GM12878 (cell line): ENCODE results near the gene ATP2C1. TPM values are rescaled to one million over a fixed set of nuclear protein-coding genes. Genes with fewer than 3 reads are reported as not detected.
A peak's percentile ranks its signal among the peaks of the same experiment; 100 is the strongest.

Source experiments
- ATAC-seq: fragments of 200-7000 bp; cut with Tn5 transposase; 3 replicates; pipeline ENCODE4 v1.9.1; 2020; ENCODE audit warnings: mild to moderate bottlenecking, moderate library complexity
- BruUV-seq: library from RNA; stranded (reverse); fragments of 400-500 nt; replicated peaks from 2 replicates; lab custom pipeline; 2021; lab: Mats Ljungman, UMichigan
- CTCF ChIA-PET: fragments of 300-600 bp; sonication (Branson Sonifier 250); formaldehyde crosslinking; extraction: SDS; loops from one replicate; lab custom pipeline; 2021; ENCODE audit warnings: inconsistent platforms; lab: Yijun Ruan, JAX
- POLR2A ChIA-PET: fragments of 350-600 bp; formaldehyde crosslinking; extraction: SDS; loops from one replicate; lab custom pipeline; 2021; ENCODE audit warnings: inconsistent platforms; lab: Charles Lee
- RAD21 ChIA-PET: fragments of 300-600 bp; sonication (Branson Sonifier 250); formaldehyde crosslinking; loops from one replicate; lab custom pipeline; 2023; ENCODE audit warnings: antibody characterized with exemption; ENCODE audit not compliant: unreplicated experiment; lab: Charles Lee
- SMC1A ChIA-PET: fragments of 300-600 bp; sonication (Branson Sonifier 250); formaldehyde crosslinking; loops from one replicate; lab custom pipeline; 2023; ENCODE audit not compliant: unreplicated experiment, uncharacterized antibody; lab: Charles Lee
- DNase-seq: peaks from one replicate; pipeline ENCODE4 v3.0.0-alpha.2; 2011; ENCODE audit warnings: low read depth, low spot score
- FAIRE-seq: peaks from 3 replicates; lab custom pipeline; 2011; peaks lifted over from hg19 to GRCh38; lab: Jason Lieb, UNC
- H2AFZ ChIP-seq: 2 replicates; pipeline ENCODE4 v1.6.0; 2011; ENCODE audit warnings: low read depth, low read length, control low read depth; ENCODE audit not compliant: control insufficient read depth
- H3K27ac ChIP-seq: 2 replicates; pipeline ENCODE4 v1.5.1; 2011; ENCODE audit warnings: control low read depth; ENCODE audit not compliant: control insufficient read depth, insufficient read depth
- H3K27me3 ChIP-seq, 2 experiments: replicated peaks in 1 of 2; 2 replicates each; pipeline versions ENCODE4 v1.6.0 to v1.6.1; 2011; ENCODE audit warnings: low read length in 1 of 2; ENCODE audit not compliant: control insufficient read depth in 2 of 2, insufficient read depth in 2 of 2
- H3K36me3 ChIP-seq, 2 experiments: 2 replicates each; pipeline ENCODE4 v1.5.1; 2011; ENCODE audit warnings: low read length in 1 of 2; ENCODE audit not compliant: control insufficient read depth in 2 of 2, insufficient read depth in 2 of 2
- H3K4me1 ChIP-seq: 2 replicates; pipeline ENCODE4 v1.6.1; 2011; ENCODE audit warnings: mild to moderate bottlenecking, low read length, moderate library complexity, mixed read lengths; ENCODE audit not compliant: control insufficient read depth, insufficient read depth
- H3K4me2 ChIP-seq: 2 replicates; pipeline ENCODE4 v1.6.0; 2011; ENCODE audit warnings: control low read depth; ENCODE audit not compliant: control insufficient read depth, insufficient read depth
- H3K4me3 ChIP-seq: fragments of 200-600 bp; sonication (generic); 2 replicates; pipeline ENCODE4 v1.5.1; 2016
- H3K79me2 ChIP-seq: 2 replicates; pipeline ENCODE4 v1.6.0; 2011; ENCODE audit warnings: low read length; ENCODE audit not compliant: control insufficient read depth, insufficient read depth
- H3K9ac ChIP-seq: 2 replicates; pipeline ENCODE4 v1.8.0; 2011; ENCODE audit warnings: low read length, control low read depth, mixed read lengths; ENCODE audit not compliant: control insufficient read depth, insufficient read depth
- H3K9me3 ChIP-seq: replicated peaks from 3 replicates; pipeline ENCODE4 v1.5.1; 2011; ENCODE audit warnings: mild to moderate bottlenecking, low read length; ENCODE audit not compliant: control insufficient read depth, insufficient read depth
- H4K20me1 ChIP-seq: 2 replicates; pipeline ENCODE4 v1.6.0; 2011; ENCODE audit not compliant: control insufficient read depth, insufficient read depth
- ATF2 ChIP-seq: IDR thresholded peaks from 2 replicates; pipeline ENCODE4 v1.6.1; 2012; ENCODE audit warnings: low read length, inconsistent platforms
- CBX5 ChIP-seq: sonication (generic); IDR thresholded peaks from 2 replicates; pipeline ENCODE4 v1.6.1; 2016; ENCODE audit warnings: low read depth, moderate library complexity, mild to moderate bottlenecking, inconsistent platforms
- CEBPB ChIP-seq, 2 experiments: fragments of 150-350 bp in 1 of 2; IDR thresholded peaks; 2 replicates each; pipeline ENCODE4 v1.6.1; 2012 to 2014; ENCODE audit warnings: low read depth in 2 of 2, low read length in 2 of 2, borderline replicate concordance in 1 of 2, inconsistent platforms in 1 of 2
- MEF2A ChIP-seq: IDR thresholded peaks from 2 replicates; pipeline ENCODE4 v1.6.1; 2011; ENCODE audit warnings: low read depth, mild to moderate bottlenecking, low read length, moderate library complexity; ENCODE audit not compliant: insufficient read depth
- MEF2B ChIP-seq: fragments of 450-650 bp; IDR thresholded peaks from 2 replicates; pipeline ENCODE4 v1.6.1; 2018; ENCODE audit warnings: mild to moderate bottlenecking, moderate library complexity; ENCODE audit not compliant: partially characterized antibody, poor library complexity, severe bottlenecking
- MYB ChIP-seq: fragments of 150-350 bp; IDR thresholded peaks from 2 replicates; pipeline ENCODE4 v1.6.1; 2014; ENCODE audit warnings: mild to moderate bottlenecking, low read depth, low read length, borderline replicate concordance
- PBX3 ChIP-seq: IDR thresholded peaks from 2 replicates; pipeline ENCODE4 v1.6.1; 2011; ENCODE audit warnings: mild to moderate bottlenecking, low read depth, low read length, moderate library complexity; ENCODE audit not compliant: insufficient replicate concordance
- POU2F2 ChIP-seq: IDR thresholded peaks from 3 replicates; pipeline ENCODE4 v1.6.1; 2011; ENCODE audit warnings: low read depth, mild to moderate bottlenecking, low read length, borderline replicate concordance
- RBBP5 ChIP-seq: fragments of 200-600 bp; sonication (generic); conservative IDR thresholded peaks from 2 replicates; pipeline ENCODE4 v1.6.1; 2016
- RELB ChIP-seq: fragments of 450-650 bp; IDR thresholded peaks from 2 replicates; pipeline ENCODE4 v1.6.1; 2017; ENCODE audit warnings: low read depth, mild to moderate bottlenecking, moderate library complexity
- RUNX3 ChIP-seq: IDR thresholded peaks from 2 replicates; pipeline ENCODE4 v1.6.1; 2012; ENCODE audit warnings: low read length, inconsistent platforms
- SPI1 ChIP-seq: IDR thresholded peaks from 2 replicates; pipeline ENCODE4 v1.6.1; 2011; ENCODE audit warnings: low read depth, mild to moderate bottlenecking, low read length, moderate library complexity, borderline replicate concordance; ENCODE audit not compliant: insufficient read depth
- WGBS: methylation state at CpG from one replicate; pipeline ENCODE4 v1.1.6; 2016; ENCODE audit warnings: low lambda C conversion rate; ENCODE audit not compliant: insufficient replicate concordance, insufficient coverage; ENCODE audit errors: missing lambda C conversion rate; 5-methylcytosine and 5-hydroxymethylcytosine counted together
- in situ Hi-C: fragments of 300-500 bp; cut with MboI; formaldehyde crosslinking; loops from 9 replicates; pipeline ENCODE4 v1.14.3; 2018; ENCODE audit warnings: mixed read lengths
- intact Hi-C: fragments of 100-400 bp; cut with micrococcal nuclease; formaldehyde crosslinking; loops from one replicate; pipeline ENCODE4 v1.14.2; 2022; ENCODE audit not compliant: unreplicated experiment
- polyA plus RNA-seq, 11 experiments: library from polyadenylated mRNA; depleted of rRNA in 4 of 11; unstranded in 6 of 11; stranded (reverse) in 5 of 11; fragments of >200 nt; fragmentation: Nextera tagmentation in 4 of 11; fragmentation: Illumina TruSeq in 1 of 11; extraction: Ambion mirVana in 4 of 11; extraction: Trizol in 1 of 11; gene quantifications; 1 replicate in 1 of 11; 2 replicates in 10 of 11; pipeline versions ENCODE4 v1.2.1 to v1.2.3, GENCODE V29; 2011 to 2016; ENCODE audit warnings: inconsistent platforms in 2 of 11, missing spikeins in 2 of 11, low read depth in 1 of 11
- total RNA-seq, 4 experiments: library from RNA; depleted of rRNA in 3 of 4; stranded (reverse); fragments of >200 nt in 3 of 4; fragmentation: Illumina TruSeq in 1 of 4; extraction: Trizol in 1 of 4; gene quantifications; 2 replicates each; pipeline versions ENCODE4 v1.2.1 to v1.2.3, GENCODE V29; 2013 to 2021

The ATP2C1 gene
- total and polyA plus RNA-seq, 10 of the 15 experiments (the other 5 are each of a cell fraction or from before 2014, with no cell fraction given): 20.6 to 116 (median 55.1) TPM

GRCh38 chr3:130897316-130897715 is 3.4 kb downstream of the ATP2C1 start:
- no TSS peak for BruUV-seq
- Histone ChIP-seq H3K9me3 (no peaks in the 10 kb centered on the region), H3K27ac (no peak overlapping the region), H3K4me2 (peak overlapping the region; percentile 0; the same call in 1 of the 2 replicates), H4K20me1 (no peaks in the 10 kb centered on the region), H3K4me1 (peaks cover 18% of the 10 kb centered on the region)
- DNase-seq: no peak
- RAD21 ChIA-PET: interaction anchor here (1.1 to 6.2 kb wide), 4 partner anchors 29 to 151 kb away, joined by 3 to 81 read pairs (median 4); partner anchors contain the start of gene PIK3R4
- in situ Hi-C loops (no loop called here), intact Hi-C loops (no loop called here)
- TF ChIP-seq MYB: no peak
- TF ChIP-seq, all 136 proteins: peak for 0
- no peak for ATAC-seq
- Histone ChIP-seq H2AFZ (no peak overlapping the region), H3K36me3 (no peaks in the 10 kb centered on the region), H3K79me2 (peaks cover 93% of the 10 kb centered on the region), H3K9ac (no peak overlapping the region), H3K4me3 (no peak overlapping the region), H3K27me3 (no peaks in the 10 kb centered on the region)
- ChIA-PET SMC1A (interaction anchor here (1.0 to 9.7 kb wide), 18 partner anchors 11 to 167 kb away, joined by 3 to 163 read pairs (median 4); no protein-coding TSS in a partner anchor), POLR2A (interaction anchor here (1.0 to 6.5 kb wide), 2 partner anchors 46 to 58 kb away, joined by 3 to 47 read pairs; no protein-coding TSS in a partner anchor), CTCF (interaction anchor here (0.9 to 10.0 kb wide), 8 partner anchors 11 to 1075 kb away, joined by 3 to 200 read pairs (median 4); no protein-coding TSS in a partner anchor)
- no peak for FAIRE-seq
- 95% methylated on average over 2 of the region's 2 CpGs for WGBS

GRCh38 chr3:130900959-130901358 is 7.1 kb downstream of the ATP2C1 start:
- in situ Hi-C loops (no loop called here), intact Hi-C loops (no loop called here)
- ChIA-PET RAD21 (no interaction called here), POLR2A (no interaction called here), SMC1A (interaction anchor here (1.1 to 2.5 kb wide), 3 partner anchors 16 to 47 kb away, joined by 3 to 10 read pairs (median 3); no protein-coding TSS in a partner anchor)
- H3K4me2 ChIP-seq: peak overlapping the region; percentile 41
- no peak for DNase-seq
- no peaks in the 10 kb centered on the region for H3K27me3 ChIP-seq
- no peak overlapping the region for H3K4me3 ChIP-seq
- H3K9me3 ChIP-seq: no peaks in the 10 kb centered on the region
- H3K36me3 ChIP-seq: no peaks in the 10 kb centered on the region
- peak; percentile 73 for FAIRE-seq
- peaks cover 30% of the 10 kb centered on the region for H3K4me1 ChIP-seq
- H3K79me2 ChIP-seq: peaks cover 96% of the 10 kb centered on the region
- BruUV-seq: no TSS peak
- ATAC-seq: peak; percentile 45
- no peak for TF ChIP-seq CEBPB (IDR thresholded peaks at IDR 0.05; ENCODE audit: borderline replicate concordance in 1 of 2, low read depth in 2 of 2, low read length in 2 of 2)
- no peak for TF ChIP-seq RBBP5
- peak; percentile 86 for TF ChIP-seq MEF2A
- TF ChIP-seq CBX5: 0 out of 2 replicates have a peak, but pooled peaks have one; percentile 43
- peak; percentile 51; the same call in 1 of the 3 replicates for TF ChIP-seq POU2F2
- peak; percentile 61 for TF ChIP-seq RUNX3
- peak; percentile 28; the same call in 1 of the 2 replicates for TF ChIP-seq ATF2
- peak; percentile 77 for TF ChIP-seq MEF2B
- no peak for TF ChIP-seq PBX3
- TF ChIP-seq RELB: no peak
- TF ChIP-seq SPI1: no peak
- TF ChIP-seq, all 136 proteins: peak for 6
- Histone ChIP-seq H3K9ac (no peak overlapping the region), H4K20me1 (no peaks in the 10 kb centered on the region), H3K27ac (no peak overlapping the region), H2AFZ (no peak overlapping the region)
- CTCF ChIA-PET: no interaction called here
